ENCODE results near the gene SNAP47.

Gene SNAP47

DNA sequence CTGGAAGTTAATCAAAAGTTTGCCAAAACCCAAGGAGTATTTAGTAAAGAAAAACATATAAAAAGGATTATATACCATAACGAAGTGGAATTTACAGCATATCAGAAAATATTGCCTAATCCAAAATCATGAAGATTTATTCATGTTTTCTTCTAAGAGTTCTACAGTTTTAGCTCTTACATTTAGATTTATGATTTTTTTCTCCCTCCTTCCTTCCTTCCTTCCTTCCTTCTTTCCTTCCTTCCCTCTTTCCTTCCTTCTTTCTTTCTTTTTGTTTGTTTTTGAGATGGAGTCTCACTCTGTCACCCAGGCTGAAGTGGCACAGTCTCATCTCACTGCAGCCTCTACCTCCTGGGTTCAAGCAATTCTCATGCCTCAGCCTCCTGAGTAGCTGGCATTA is 64.5 kb downstream of the SNAP47 start:
- no CpG with 5 or more reads among the region's 1 CpG for WGBS (ENCODE audit: insufficient coverage, insufficient read length)

DNA sequence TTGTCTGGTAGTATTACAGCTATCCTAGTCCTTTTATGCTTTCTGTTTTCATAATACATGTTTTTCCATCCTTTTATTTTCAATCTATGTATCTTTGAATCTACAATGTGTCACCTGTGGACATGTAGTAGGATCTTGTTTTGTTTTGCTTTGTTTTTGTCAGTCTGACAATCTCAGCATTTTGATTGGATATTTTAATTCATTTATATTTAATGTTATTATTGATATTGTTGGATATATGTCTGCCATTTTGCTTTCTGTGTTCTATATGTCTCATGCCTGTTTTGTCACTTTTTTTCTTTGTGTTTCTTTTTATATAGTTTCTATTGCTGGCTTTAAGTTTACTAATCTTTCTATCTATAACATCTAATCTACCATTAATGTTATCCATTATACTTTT is 68.7 kb downstream of the SNAP47 start:
- Histone ChIP-seq H3K9me3 (ENCODE audit: control insufficient read depth, insufficient read depth, low read length) (no peaks in the 10 kb centered on the region), H3K27me3 (ENCODE audit: control insufficient read depth, insufficient read depth, low read length) (no peaks in the 10 kb centered on the region), H3K4me1 (ENCODE audit: control insufficient read depth, insufficient read depth, low read length) (no peaks in the 10 kb centered on the region), H3K4me3 (ENCODE audit: low read length) (no peak overlapping the region), H3K27ac (ENCODE audit: low read length) (no peak overlapping the region), H3K36me3 (ENCODE audit: control insufficient read depth, insufficient read depth, low read length) (no peaks in the 10 kb centered on the region)
- DNase-seq (ENCODE audit: low read depth, low spot score): no peak

More for the DNA sequence above, 64.5 kb downstream of the SNAP47 start:
- DNase-seq (ENCODE audit: low read depth, low spot score): no peak
- H3K27me3 ChIP-seq (ENCODE audit: control insufficient read depth, insufficient read depth, low read length): no peaks in the 10 kb centered on the region
- no peak overlapping the region for H3K4me3 ChIP-seq (ENCODE audit: low read length)
- no peaks in the 10 kb centered on the region for H3K9me3 ChIP-seq (ENCODE audit: control insufficient read depth, insufficient read depth, low read length)
- H3K4me1 ChIP-seq (ENCODE audit: control insufficient read depth, insufficient read depth, low read length): peaks cover 2% of the 10 kb centered on the region
- no peaks in the 10 kb centered on the region for H3K36me3 ChIP-seq (ENCODE audit: control insufficient read depth, insufficient read depth, low read length)
- no peak overlapping the region for H3K27ac ChIP-seq (ENCODE audit: low read length)

DNA sequence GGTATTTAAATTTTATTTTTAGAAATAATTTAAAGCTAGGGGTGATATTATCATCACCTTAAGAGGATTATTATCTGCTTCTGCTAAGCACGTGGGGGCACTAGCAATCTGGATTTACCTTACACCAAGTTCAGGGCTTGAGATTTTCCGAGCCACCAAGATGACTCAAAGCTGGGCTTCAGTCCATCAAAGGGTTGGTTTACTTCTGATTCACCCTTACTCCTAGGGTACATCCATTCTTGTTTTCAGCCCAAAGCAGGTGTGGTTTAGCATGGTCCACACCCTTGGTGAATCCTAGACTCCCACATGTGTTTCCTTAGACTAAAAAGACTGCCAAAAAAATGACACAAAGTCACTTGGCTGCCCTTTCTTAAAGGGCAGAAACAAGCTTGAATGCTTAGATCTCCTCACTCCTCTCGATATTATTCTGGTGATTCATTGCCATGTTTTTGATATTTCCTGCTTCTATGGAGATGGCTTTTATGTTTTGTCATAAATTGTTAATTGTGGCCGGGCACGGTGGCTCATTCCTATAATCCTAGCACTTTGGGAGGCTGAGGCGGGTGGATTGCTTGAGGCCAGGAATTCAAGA is 70.5 kb downstream of the SNAP47 start:
- Histone ChIP-seq H3K4me3 (ENCODE audit: low read length) (no peak overlapping the region), H3K36me3 (ENCODE audit: control insufficient read depth, insufficient read depth, low read length) (no peaks in the 10 kb centered on the region), H3K9me3 (ENCODE audit: control insufficient read depth, insufficient read depth, low read length) (no peaks in the 10 kb centered on the region), H3K4me1 (ENCODE audit: control insufficient read depth, insufficient read depth, low read length) (no peaks in the 10 kb centered on the region), H3K27ac (ENCODE audit: low read length) (no peak overlapping the region), H3K27me3 (ENCODE audit: control insufficient read depth, insufficient read depth, low read length) (no peaks in the 10 kb centered on the region)
- DNase-seq (ENCODE audit: low read depth, low spot score): no peak
- no CpG with 5 or more reads among the region's 6 CpGs for WGBS (ENCODE audit: insufficient coverage, insufficient read length)

DNA sequence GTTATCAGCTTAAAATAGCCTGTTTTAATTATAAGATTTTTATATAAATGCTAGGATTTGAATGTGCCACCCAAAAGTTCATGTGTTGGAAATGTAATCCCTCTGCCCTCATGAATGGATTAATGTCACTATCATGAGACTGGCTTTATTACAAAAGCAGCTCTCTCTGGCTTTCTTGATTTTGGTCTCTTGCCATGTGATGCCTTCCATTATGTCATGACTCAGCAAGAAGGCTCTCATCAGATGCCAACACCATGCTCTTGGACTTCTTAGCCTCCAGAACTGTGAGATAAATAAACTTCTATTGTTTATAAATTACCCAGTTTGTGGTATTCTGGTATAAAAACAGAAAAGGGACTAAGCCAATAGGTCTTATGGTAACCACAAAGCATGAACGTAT is 73.3 kb downstream of the SNAP47 start:
- Histone ChIP-seq H3K27ac (ENCODE audit: low read length) (no peak overlapping the region), H3K4me1 (ENCODE audit: control insufficient read depth, insufficient read depth, low read length) (no peaks in the 10 kb centered on the region), H3K4me3 (ENCODE audit: low read length) (no peak overlapping the region), H3K9me3 (ENCODE audit: control insufficient read depth, insufficient read depth, low read length) (no peaks in the 10 kb centered on the region), H3K27me3 (ENCODE audit: control insufficient read depth, insufficient read depth, low read length) (no peaks in the 10 kb centered on the region), H3K36me3 (ENCODE audit: control insufficient read depth, insufficient read depth, low read length) (no peaks in the 10 kb centered on the region)
- no peak for DNase-seq (ENCODE audit: low read depth, low spot score)
- WGBS (ENCODE audit: insufficient coverage, insufficient read length): no CpG with 5 or more reads among the region's 1 CpG

DNA sequence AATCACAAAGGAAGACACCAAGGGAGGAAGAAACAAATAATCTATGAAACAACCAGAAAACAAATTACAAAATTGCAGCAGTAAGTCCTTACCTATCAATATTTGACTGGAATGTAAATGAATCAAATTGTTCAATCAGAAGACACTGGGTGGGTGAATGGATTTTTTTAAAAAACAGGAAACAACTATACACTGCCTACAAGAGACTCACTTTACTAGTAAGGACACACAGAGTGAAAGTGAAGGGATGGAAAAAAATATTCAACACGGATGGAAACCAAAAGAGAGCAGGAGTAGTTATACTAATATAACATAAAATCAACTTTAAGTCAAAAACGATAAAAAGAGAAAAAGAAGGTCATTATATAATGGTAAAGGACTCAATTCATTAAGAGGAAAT is 73.8 kb downstream of the SNAP47 start:
- Histone ChIP-seq H3K9me3 (ENCODE audit: control insufficient read depth, insufficient read depth, low read length) (no peaks in the 10 kb centered on the region), H3K27ac (ENCODE audit: low read length) (no peak overlapping the region), H3K4me1 (ENCODE audit: control insufficient read depth, insufficient read depth, low read length) (no peaks in the 10 kb centered on the region), H3K4me3 (ENCODE audit: low read length) (no peak overlapping the region), H3K36me3 (ENCODE audit: control insufficient read depth, insufficient read depth, low read length) (no peaks in the 10 kb centered on the region), H3K27me3 (ENCODE audit: control insufficient read depth, insufficient read depth, low read length) (no peaks in the 10 kb centered on the region)
- WGBS (ENCODE audit: insufficient coverage, insufficient read length): no CpG with 5 or more reads among the region's 2 CpGs
- DNase-seq (ENCODE audit: low read depth, low spot score): no peak

DNA sequence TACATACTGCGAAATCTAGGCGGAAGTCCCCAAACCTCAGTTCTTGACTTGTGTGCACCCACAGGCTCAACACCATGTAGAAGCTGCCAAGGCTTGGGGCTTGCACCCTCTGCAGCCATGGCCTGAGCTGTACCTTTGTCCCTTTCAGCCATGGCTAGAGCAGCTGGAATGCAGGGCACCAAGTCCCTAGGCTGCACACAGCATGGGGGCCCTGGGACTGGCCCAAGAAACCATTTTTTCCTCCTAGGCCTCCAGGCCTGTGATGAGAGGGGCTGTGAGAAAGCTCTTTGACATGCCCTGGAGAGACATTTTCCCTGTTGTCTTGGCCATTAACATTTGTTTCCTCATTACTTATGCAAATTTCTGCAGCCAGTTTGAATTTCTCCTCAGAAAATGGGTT is 78.7 kb downstream of the SNAP47 start:
- DNase-seq (ENCODE audit: low read depth, low spot score): no peak
- no CpG with 5 or more reads among the region's 2 CpGs for WGBS (ENCODE audit: insufficient coverage, insufficient read length)

DNA sequence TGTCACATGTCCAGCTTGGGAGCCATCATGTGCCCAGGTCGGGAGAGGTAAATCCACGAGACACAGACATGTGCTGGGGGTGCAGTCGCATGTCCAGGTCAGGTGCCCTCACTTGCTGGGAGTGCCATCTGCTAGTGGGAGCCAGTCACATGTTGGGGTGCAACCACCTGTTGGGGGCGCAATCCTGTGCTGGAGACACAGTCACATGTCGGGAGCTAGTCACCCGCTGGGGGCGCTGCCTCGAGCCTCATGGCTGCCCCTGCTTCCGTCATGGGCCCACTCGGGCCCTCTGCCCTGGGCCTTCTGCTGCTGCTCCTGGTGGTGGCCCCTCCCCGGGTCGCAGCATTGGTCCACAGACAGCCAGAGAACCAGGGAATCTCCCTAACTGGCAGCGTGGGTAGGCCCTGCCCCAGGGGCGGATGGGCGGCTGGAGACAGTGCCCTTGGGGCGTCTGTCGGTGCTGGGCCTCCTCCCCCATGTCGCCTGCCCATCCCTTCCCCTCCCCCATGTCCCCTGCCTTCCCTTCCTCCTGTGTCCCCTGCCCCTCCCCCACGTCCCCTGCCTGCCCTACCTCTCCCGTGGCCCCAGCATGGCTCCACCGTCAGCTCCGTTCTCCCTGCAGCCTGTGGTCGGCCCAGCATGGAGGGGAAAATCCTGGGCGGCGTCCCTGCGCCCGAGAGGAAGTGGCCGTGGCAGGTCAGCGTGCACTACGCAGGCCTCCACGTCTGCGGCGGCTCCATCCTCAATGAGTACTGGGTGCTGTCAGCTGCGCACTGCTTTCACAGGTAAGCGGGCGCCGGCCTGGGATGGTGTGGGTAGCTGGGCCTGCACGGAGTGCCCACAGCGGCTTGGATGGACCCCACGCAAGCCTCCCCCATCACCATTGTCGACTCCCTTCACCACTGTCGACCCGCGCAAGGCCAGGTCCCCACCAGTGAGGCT is 80.5 kb downstream of the SNAP47 start, which contains the start of gene PRSS38:
PRSS38 (plus strand) TSS at position 208 of the 942 bp plus-strand sequence; CDS start at position 250, 42 bp downstream.
- no CpG with 5 or more reads among the region's 44 CpGs for WGBS (ENCODE audit: insufficient coverage, insufficient read length)
- Histone ChIP-seq H3K9me3 (ENCODE audit: control insufficient read depth, insufficient read depth, low read length) (no peaks in the 10 kb centered on the region), H3K27me3 (ENCODE audit: control insufficient read depth, insufficient read depth, low read length) (no peaks in the 10 kb centered on the region), H3K4me1 (ENCODE audit: control insufficient read depth, insufficient read depth, low read length) (no peaks in the 10 kb centered on the region), H3K36me3 (ENCODE audit: control insufficient read depth, insufficient read depth, low read length) (no peaks in the 10 kb centered on the region; the same call in 1 of the 2 replicates), H3K27ac (ENCODE audit: low read length) (no peak within 1 kb of the TSS), H3K4me3 (ENCODE audit: low read length) (no peak within 1 kb of the TSS)
- no peak for DNase-seq (ENCODE audit: low read depth, low spot score)

More for the DNA sequence above, 78.7 kb downstream of the SNAP47 start:
- Histone ChIP-seq H3K4me1 (ENCODE audit: control insufficient read depth, insufficient read depth, low read length) (no peaks in the 10 kb centered on the region), H3K36me3 (ENCODE audit: control insufficient read depth, insufficient read depth, low read length) (no peaks in the 10 kb centered on the region; the same call in 1 of the 2 replicates), H3K9me3 (ENCODE audit: control insufficient read depth, insufficient read depth, low read length) (no peaks in the 10 kb centered on the region), H3K27me3 (ENCODE audit: control insufficient read depth, insufficient read depth, low read length) (no peaks in the 10 kb centered on the region), H3K27ac (ENCODE audit: low read length) (no peak overlapping the region), H3K4me3 (ENCODE audit: low read length) (no peak overlapping the region)

DNA sequence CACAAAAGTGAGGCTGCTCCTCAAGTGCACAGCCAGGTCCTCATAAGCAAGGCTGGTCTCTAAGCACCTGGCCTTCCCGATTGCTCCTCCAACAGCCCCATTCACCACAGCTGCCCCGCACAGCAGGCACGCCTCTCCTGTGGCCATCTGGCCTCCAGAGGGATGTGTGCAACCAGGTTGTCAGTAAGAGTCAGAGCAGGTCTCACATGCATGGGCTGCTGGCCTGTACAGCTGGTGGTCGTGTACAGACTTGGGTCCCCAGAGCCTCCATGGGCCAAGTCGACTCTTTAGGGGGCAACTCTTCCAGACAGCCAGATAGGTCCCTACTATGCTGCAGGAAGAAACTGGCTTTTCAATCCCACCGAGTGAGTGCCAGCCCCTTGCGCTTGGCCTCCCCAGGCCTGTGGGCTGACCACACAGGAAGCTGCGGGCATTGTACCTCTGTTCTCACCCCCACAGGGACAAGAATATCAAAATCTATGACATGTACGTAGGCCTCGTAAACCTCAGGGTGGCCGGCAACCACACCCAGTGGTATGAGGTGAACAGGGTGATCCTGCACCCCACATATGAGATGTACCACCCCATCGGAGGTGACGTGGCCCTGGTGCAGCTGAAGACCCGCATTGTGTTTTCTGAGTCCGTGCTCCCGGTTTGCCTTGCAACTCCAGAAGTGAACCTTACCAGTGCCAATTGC is 81.7 kb downstream of the SNAP47 start:
- no peaks in the 10 kb centered on the region for H3K9me3 ChIP-seq (ENCODE audit: control insufficient read depth, insufficient read depth, low read length)
- DNase-seq (ENCODE audit: low read depth, low spot score): no peak
- no peak overlapping the region for H3K27ac ChIP-seq (ENCODE audit: low read length)
- no peaks in the 10 kb centered on the region; the same call in 1 of the 2 replicates for H3K36me3 ChIP-seq (ENCODE audit: control insufficient read depth, insufficient read depth, low read length)
- H3K4me3 ChIP-seq (ENCODE audit: low read length): no peak overlapping the region
- no CpG with 5 or more reads among the region's 16 CpGs for WGBS (ENCODE audit: insufficient coverage, insufficient read length)
- H3K4me1 ChIP-seq (ENCODE audit: control insufficient read depth, insufficient read depth, low read length): no peaks in the 10 kb centered on the region
- no peaks in the 10 kb centered on the region for H3K27me3 ChIP-seq (ENCODE audit: control insufficient read depth, insufficient read depth, low read length)

DNA sequence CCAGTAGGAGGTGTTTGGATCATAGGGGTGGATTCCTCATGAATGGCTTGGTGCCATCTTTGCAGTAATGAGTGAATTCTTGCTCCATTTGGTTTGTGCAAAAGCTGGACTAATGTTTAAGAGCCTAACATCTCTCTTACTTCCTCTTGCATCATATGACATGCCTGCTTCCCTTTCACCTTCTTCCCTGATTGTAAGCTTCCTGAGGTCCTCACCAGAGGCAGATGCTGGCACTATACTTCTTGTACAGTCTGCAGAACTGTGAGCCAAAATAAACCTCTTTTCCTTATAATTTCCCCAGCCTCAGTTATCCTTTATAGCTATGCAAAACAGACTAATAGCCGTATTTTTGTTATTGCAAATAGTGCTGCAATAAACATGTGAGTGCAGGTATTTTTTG is 88.3 kb downstream of the SNAP47 start:
- Histone ChIP-seq H3K27ac (ENCODE audit: low read length) (no peak overlapping the region), H3K27me3 (ENCODE audit: control insufficient read depth, insufficient read depth, low read length) (no peaks in the 10 kb centered on the region), H3K36me3 (ENCODE audit: control insufficient read depth, insufficient read depth, low read length) (no peaks in the 10 kb centered on the region), H3K9me3 (ENCODE audit: control insufficient read depth, insufficient read depth, low read length) (no peaks in the 10 kb centered on the region), H3K4me1 (ENCODE audit: control insufficient read depth, insufficient read depth, low read length) (no peaks in the 10 kb centered on the region), H3K4me3 (ENCODE audit: low read length) (no peak overlapping the region)
- no CpG with 5 or more reads among the region's 1 CpG for WGBS (ENCODE audit: insufficient coverage, insufficient read length)
- DNase-seq (ENCODE audit: low read depth, low spot score): no peak

DNA sequence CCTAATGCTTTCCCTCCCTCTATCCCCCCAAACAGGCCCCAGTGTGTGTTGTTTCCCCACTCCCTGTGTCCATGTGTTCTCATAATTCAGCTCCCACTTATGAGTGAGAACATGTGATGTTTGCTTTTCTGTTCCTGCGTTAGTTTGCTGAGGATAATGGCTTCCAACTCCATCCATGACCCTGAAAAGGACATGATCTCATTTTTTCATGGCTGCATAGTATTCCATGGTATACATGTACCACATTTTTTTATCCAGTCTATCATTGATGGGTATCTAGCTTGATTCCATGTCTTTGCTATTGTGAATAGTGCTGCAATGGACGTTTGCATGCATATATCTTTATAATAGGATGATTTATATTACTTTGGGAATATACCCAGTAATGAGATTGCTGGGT is 89.0 kb downstream of the SNAP47 start:
- H3K36me3 ChIP-seq (ENCODE audit: control insufficient read depth, insufficient read depth, low read length): no peaks in the 10 kb centered on the region
- H3K27me3 ChIP-seq (ENCODE audit: control insufficient read depth, insufficient read depth, low read length): no peaks in the 10 kb centered on the region
- WGBS (ENCODE audit: insufficient coverage, insufficient read length): no CpG with 5 or more reads among the region's 2 CpGs
- no peak overlapping the region for H3K4me3 ChIP-seq (ENCODE audit: low read length)
- no peak for DNase-seq (ENCODE audit: low read depth, low spot score)
- H3K27ac ChIP-seq (ENCODE audit: low read length): no peak overlapping the region
- H3K4me1 ChIP-seq (ENCODE audit: control insufficient read depth, insufficient read depth, low read length): no peaks in the 10 kb centered on the region
- H3K9me3 ChIP-seq (ENCODE audit: control insufficient read depth, insufficient read depth, low read length): no peaks in the 10 kb centered on the region
